ENCODE results near the gene CDH12. TPM values are rescaled to one million over a fixed set of nuclear protein-coding genes. Genes with fewer than 3 reads are reported as not detected.
"Not testable (repeated sequence)": the region's sequence is repeated elsewhere in the genome, so short reads cannot be mapped to it uniquely, and the experiment has no call there.

CDH12 gene
- total RNA-seq, 2 donors from 2014 or later = not detected

DNA sequence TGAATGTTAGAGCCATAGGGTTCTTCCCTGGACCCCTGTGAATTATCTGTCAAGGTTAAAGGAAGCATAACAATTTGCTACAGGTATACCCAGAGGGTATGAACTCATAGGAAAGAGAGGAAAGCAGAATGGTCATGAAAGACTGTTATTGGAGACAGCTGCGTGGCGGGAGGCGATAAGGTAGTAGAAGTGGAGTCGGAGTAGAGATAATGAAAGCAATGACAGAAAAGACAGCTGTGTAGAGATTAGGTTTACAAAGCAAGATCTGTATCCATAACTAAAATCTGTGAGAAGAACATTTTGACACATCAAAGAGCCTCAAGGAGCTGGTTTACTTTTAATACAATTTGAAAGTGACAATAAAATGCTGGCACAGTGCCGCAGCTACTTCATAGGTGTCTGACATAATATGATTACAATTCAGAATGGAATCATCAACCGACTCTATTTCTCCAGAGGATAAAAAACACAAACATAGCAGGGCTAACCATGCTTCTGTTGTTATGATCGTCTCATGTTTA, 603.9 kb downstream of the CDH12 start:
- H3K9me3 Mint-ChIP-seq = peaks cover 18% of the 10 kb centered on the region
- no peak for ATAC-seq (replicated peaks)
- no peaks in the 10 kb centered on the region for H3K36me3 Mint-ChIP-seq (ENCODE audit: low read depth)
- no peak overlapping the region for H3K27ac Mint-ChIP-seq
- no peaks in the 10 kb centered on the region for H3K4me1 Mint-ChIP-seq
- no peaks in the 10 kb centered on the region for H3K27me3 Mint-ChIP-seq
- no peak overlapping the region for H3K4me3 Mint-ChIP-seq

DNA sequence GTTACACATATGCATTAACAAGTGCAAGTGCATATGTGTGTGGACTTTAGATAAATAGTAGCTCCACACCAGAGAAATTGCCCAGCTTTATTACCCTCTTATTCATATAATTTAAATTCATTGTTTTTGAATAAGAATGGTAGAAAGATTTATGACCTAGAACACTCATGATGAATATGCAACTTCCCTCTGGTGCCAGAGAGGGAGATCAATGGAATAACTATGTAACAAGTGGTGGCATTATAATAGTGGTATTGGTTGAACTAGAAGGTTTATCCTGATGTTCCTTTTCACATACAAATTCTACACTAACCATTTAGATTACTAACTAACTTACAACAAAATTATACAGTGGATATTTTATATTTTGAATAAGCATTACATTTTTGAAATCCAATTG, 607.4 kb downstream of the CDH12 start:
- Mint-ChIP-seq H3K4me3 (no peak overlapping the region), H3K4me1 (no peaks in the 10 kb centered on the region), H3K27ac (no peak overlapping the region), H3K36me3 (ENCODE audit: low read depth) (no peaks in the 10 kb centered on the region), H3K27me3 (no peaks in the 10 kb centered on the region), H3K9me3 (peaks cover 12% of the 10 kb centered on the region)
- no peak for ATAC-seq (replicated peaks)

DNA sequence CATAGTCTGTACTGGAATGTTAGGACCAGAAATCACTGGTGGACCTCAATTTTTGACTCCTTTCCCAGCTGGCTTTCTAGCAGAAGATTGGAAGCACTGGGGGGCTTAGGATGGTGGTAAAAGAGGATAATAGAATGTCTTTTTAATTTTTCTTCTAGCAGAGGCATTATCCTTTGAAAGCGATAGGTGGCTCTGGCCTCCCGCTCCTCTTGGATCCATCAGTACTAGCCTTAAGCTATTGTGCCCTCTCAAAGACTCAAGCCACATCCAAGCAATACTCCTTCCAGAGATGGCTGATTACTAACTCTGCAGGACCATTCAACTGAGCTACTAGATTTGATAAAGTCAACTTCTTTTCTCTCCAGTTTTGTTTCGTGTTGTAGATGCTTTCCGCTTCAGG, 610.6 kb downstream of the CDH12 start:
- no peak for ATAC-seq (replicated peaks)

DNA sequence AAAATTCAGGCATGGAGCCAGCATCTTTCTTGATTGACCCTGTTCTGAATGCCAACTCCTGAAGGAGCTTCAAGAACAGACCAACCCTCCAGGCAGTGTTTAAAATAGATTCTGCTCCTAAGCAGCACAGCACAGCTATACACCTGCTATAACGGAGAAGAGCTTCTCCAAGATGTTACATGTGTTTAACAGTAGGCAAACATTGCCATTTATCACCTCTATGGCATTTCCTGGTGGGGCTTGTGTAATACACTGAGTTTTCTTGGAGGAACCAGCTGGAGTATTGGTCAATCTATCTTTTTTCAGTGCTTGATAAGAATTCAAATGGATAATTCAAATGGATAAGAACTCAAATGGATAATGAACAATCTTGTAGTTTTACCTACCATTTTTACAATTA, 615.1 kb downstream of the CDH12 start:
- ATAC-seq (replicated peaks) = no peak
- H3K4me1 Mint-ChIP-seq = no peaks in the 10 kb centered on the region

More for the DNA sequence above, 610.6 kb downstream of the CDH12 start:
- Mint-ChIP-seq H3K27me3 (no peaks in the 10 kb centered on the region), H3K27ac (no peak overlapping the region), H3K9me3 (peaks cover 11% of the 10 kb centered on the region), H3K4me1 (no peaks in the 10 kb centered on the region), H3K4me3 (no peak overlapping the region), H3K36me3 (ENCODE audit: low read depth) (no peaks in the 10 kb centered on the region)

DNA sequence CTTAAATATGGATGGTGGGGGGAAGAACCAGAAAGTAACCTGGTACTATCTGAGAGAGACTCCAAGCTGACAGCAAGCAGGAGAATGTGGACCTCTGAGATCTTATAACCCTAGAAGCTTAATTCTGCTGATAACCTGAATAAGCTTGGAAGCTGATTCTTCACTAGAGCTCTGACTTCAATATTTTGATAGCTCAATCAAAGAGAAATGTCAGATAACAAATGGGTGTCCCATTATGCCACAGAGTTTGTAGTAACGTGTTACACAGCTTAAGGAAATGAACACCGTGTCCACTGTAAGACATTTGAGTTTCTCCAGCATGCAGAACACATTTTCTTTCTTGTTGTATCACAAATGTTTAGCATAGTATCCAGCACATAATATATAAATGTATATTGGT, 626.7 kb downstream of the CDH12 start:
- H3K36me3 Mint-ChIP-seq (ENCODE audit: low read depth) = no peaks in the 10 kb centered on the region
- H3K4me1 Mint-ChIP-seq = no peaks in the 10 kb centered on the region
- H3K9me3 Mint-ChIP-seq = peaks cover 3% of the 10 kb centered on the region
- H3K27me3 Mint-ChIP-seq = no peaks in the 10 kb centered on the region
- no peak overlapping the region for H3K27ac Mint-ChIP-seq
- no peak overlapping the region for H3K4me3 Mint-ChIP-seq
- ATAC-seq (replicated peaks) = no peak

More for the DNA sequence above, 615.1 kb downstream of the CDH12 start:
- no peak overlapping the region for H3K4me3 Mint-ChIP-seq
- H3K9me3 Mint-ChIP-seq = peaks cover 11% of the 10 kb centered on the region
- H3K27me3 Mint-ChIP-seq = no peaks in the 10 kb centered on the region
- H3K36me3 Mint-ChIP-seq (ENCODE audit: low read depth) = no peaks in the 10 kb centered on the region
- no peak overlapping the region for H3K27ac Mint-ChIP-seq

DNA sequence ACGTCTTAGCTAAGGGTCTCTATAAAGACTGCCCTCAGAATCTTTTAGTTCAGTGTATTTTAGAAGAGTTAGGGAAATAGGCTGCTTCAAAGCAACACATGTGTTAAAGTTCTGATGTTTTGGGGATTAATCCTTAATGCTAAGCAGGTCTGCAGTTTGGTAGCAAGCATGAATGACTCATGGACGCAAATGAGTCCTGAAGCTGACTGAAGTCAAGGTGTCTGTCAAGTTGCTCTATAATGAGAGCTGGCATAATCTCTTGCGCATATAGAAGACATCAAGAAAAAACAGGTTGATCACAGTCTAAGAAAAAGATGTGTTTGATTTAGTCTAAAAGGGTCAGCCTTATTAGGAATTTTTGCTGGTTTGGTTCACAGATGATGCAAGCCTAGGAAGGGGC, 630.1 kb downstream of the CDH12 start:
- Mint-ChIP-seq H3K4me3 (no peak overlapping the region), H3K9me3 (peaks cover 9% of the 10 kb centered on the region), H3K36me3 (ENCODE audit: low read depth) (no peaks in the 10 kb centered on the region), H3K27me3 (no peaks in the 10 kb centered on the region), H3K27ac (no peak overlapping the region), H3K4me1 (no peaks in the 10 kb centered on the region)
- no peak for ATAC-seq (replicated peaks)

DNA sequence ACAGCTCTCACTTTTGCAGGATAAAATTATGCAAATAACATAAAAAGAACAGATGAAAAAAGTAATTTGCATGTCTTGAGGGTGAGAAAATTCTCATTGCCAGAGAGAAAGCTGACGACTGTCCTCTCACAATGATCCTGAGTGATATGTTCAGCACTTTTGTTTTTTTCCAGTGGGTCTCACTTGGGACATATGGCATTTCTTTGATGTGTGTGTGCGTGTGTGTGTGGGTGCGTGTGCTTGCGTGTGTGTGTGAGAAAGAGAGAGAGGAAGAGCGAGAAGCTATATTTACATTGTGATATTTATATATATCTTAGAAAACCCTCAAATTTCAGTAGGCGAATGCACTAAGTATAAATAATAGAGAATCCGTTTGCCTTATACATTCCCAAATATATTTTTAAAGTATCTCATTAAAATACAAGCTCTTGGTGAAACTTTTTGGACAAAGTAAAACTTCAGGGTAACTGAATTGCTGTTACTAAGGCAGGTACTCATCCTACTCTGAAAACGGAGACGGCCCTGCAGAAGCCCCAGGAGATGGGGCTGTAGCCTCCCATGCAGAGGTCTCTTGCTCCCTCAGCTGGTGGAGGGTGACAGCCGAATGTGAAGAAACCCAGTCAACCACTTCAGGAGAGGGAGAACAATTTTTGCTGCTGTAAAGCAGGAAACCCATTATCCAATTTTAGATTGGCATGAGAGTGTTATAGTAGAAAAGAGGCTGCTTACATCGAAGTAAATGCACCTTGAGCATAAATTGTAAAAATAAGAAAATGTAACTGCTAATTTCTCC, 639.2 kb downstream of the CDH12 start:
- not testable (repeated sequence) for H3K4me3 Mint-ChIP-seq; H3K27ac Mint-ChIP-seq; H3K4me1 Mint-ChIP-seq; H3K9me3 Mint-ChIP-seq; H3K36me3 Mint-ChIP-seq (ENCODE audit: low read depth); ATAC-seq (replicated peaks); H3K27me3 Mint-ChIP-seq

DNA sequence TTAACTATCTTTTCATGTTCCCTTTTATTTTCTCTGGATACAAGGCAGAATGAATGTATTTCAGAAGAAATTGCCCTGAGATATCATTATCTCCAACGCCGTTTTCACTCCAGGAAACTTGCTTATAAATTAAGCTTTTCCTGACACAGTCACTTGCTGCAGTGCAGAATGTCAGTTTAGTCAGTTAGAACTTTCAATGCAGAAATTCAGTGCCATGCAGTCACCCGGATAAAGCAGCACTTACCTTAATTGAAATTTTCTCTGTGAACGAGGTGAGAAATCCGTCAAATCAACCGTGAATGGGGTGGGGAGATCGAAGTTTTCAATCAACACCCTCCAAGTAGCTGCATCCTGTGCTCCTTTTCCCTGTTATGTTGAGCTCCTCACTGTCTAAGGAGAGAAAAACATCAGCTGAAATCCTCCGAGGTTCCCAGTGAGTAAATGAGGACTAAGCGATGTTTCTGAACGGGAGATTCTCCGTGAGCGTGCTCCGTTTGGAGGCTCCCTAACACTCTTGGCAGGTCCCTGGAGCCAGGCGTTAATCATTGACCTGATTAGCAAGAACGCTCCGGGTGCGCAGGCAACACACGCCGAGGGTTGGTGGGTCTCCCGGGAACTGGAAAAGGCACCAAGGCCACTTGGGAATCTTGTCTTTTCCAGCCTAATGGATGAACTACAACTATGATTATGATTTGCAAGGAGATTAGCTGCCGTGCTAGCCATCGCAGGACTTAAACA, 640.7 kb downstream of the CDH12 start:
- not testable (repeated sequence) for H3K9me3 Mint-ChIP-seq; ATAC-seq (replicated peaks); H3K4me3 Mint-ChIP-seq; H3K36me3 Mint-ChIP-seq (ENCODE audit: low read depth); H3K27ac Mint-ChIP-seq; H3K27me3 Mint-ChIP-seq; H3K4me1 Mint-ChIP-seq

DNA sequence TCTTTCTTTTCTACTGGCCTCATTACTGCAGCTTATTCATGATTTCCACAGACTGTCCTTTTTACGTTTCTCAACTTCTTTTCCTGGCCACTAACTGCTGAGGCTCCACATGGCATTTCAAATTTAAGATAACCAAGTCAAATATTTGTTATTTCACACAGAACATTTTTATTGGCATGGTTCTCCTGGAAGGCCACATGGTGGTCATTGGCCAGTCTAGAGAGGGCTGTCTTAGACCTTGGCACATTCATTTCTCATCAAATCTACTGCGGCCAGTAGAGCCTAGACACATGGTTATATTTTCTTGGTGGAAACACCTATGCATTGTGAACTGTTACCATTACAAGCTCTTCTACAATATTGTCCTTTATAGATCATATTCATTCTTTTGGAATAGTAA, 644.7 kb downstream of the CDH12 start:
- not testable (repeated sequence) for H3K27ac Mint-ChIP-seq; H3K9me3 Mint-ChIP-seq; H3K27me3 Mint-ChIP-seq; H3K4me3 Mint-ChIP-seq; H3K4me1 Mint-ChIP-seq; H3K36me3 Mint-ChIP-seq (ENCODE audit: low read depth); ATAC-seq (replicated peaks)

DNA sequence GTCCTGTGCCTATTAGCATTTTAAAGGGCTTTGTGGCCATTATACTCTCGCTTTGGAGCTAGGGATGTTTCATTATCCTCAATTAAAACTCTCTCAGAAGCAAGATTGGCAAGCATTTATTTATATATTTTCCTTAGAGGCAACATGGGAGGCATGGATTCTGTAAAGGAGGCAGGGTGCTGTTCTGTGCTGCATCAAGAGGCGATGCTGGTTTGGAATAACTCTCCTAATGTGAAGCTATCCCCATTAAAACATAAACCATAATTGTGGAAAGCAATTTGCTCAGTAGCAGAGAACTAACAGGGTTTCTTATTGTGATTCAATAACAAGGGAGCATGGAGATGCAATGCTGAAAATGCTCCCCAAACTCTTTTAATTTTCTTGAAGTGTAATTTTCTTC, 664.5 kb downstream of the CDH12 start:
- not testable (repeated sequence) for H3K9me3 Mint-ChIP-seq; H3K4me1 Mint-ChIP-seq; H3K4me3 Mint-ChIP-seq; H3K27ac Mint-ChIP-seq; H3K27me3 Mint-ChIP-seq; ATAC-seq (replicated peaks); H3K36me3 Mint-ChIP-seq (ENCODE audit: low read depth)

DNA sequence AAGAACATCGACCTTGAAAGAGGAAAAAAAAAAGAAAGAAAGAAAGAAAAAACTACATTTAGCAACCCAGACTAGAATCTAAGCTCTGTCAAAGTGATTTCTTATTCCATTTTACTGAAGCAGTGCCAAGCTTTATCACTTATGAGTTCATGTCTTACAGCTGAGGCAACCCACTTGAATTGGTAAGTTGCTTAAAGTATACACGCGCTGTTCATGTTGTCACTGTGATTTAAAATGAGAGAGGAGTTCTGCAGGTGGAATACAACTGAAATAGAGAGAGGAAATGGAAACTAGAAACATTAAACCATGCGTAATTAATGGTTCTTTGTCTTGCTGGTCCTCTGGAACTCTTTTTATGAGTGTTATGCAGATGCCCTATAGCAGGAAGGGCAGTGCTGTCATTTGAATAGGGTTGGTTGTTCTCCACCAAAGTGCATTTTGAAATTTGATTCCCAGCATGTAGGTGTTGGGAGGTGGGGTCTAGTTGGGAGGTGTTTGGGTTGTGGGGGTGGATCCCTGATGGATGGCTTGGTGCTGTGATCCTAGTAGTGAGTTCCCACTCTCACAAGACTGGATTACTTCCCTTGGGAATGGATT, 665.4 kb downstream of the CDH12 start:
- not testable (repeated sequence) for H3K27ac Mint-ChIP-seq; H3K9me3 Mint-ChIP-seq; H3K4me3 Mint-ChIP-seq; H3K4me1 Mint-ChIP-seq; H3K27me3 Mint-ChIP-seq; ATAC-seq (replicated peaks); H3K36me3 Mint-ChIP-seq (ENCODE audit: low read depth)

DNA sequence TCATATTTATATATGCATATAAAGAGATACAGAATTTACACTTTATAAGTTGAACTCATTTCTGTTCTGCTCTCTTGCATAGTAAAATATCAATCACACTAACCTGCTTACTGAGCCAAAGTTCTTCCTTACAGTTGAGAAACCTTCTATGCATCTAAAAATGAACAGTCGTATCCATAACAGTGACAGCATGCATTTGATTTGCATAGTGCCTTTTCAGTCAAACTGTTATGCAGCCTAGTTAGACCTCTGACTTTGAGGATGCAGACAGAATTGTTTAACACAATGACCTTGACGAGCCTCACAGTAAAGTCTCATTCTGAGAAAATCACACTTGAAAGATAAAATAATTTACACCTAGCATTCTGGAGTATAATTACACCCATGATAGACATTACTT, 683.9 kb downstream of the CDH12 start:
- H3K4me1 Mint-ChIP-seq; H3K36me3 Mint-ChIP-seq (ENCODE audit: low read depth); ATAC-seq (replicated peaks); H3K27me3 Mint-ChIP-seq; H3K4me3 Mint-ChIP-seq; H3K27ac Mint-ChIP-seq: not testable (repeated sequence)
- H3K9me3 Mint-ChIP-seq = peaks cover 13% of the 10 kb centered on the region

DNA sequence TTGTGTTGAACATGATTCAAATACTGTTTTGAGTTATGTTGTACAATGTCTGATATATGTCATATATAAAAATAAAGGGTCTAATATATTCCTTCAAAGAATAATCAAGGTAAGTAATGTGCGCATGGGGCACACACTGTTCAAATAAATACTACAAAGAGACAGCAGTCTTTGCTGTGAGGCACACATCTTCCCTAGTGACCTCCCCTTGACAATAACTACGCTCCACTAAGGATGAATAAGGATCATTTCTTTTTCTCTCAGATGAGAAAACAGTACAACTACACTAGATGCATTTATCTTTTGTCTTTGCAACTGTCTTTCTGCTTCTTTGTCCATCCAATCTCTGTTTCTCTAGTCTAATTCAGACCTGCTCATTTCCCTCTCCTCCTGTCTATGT, 684.4 kb downstream of the CDH12 start:
- not testable (repeated sequence) for H3K36me3 Mint-ChIP-seq (ENCODE audit: low read depth); H3K4me3 Mint-ChIP-seq; H3K4me1 Mint-ChIP-seq; H3K27me3 Mint-ChIP-seq; H3K27ac Mint-ChIP-seq; ATAC-seq (replicated peaks)
- H3K9me3 Mint-ChIP-seq = peaks cover 13% of the 10 kb centered on the region

DNA sequence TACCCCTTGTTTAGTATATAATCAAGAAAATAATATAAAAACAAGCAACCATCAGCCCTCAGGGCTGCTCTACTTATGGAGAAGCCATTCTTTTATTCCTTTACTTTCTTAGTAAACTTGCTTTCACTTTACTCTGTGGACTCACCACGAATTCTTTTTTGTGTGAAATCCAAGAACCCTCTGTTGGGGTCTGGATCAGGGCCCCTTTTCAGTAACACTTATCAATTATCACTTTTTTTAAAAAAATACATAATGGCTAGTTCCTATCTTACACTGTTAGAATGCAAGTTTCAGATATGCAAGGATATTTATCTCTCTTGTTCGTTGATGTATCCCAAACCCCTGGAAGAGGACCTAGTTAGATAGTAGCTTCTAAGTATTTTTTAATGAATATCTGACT, 687.2 kb downstream of the CDH12 start:
- peaks cover 15% of the 10 kb centered on the region for H3K9me3 Mint-ChIP-seq
- H3K4me3 Mint-ChIP-seq; H3K27me3 Mint-ChIP-seq; H3K27ac Mint-ChIP-seq; ATAC-seq (replicated peaks); H3K36me3 Mint-ChIP-seq (ENCODE audit: low read depth); H3K4me1 Mint-ChIP-seq: not testable (repeated sequence)

Measured in activated T-helper 17 cell treated with anti-CD3 and anti-CD28 coated beads, Interleukin-2, amount 50 U/mL, for 72 hours (primary cell).